Osteoblast (primary cell): ENCODE results near the gene PTPRC. TPM values are rescaled to one million over a fixed set of nuclear protein-coding genes. Genes with fewer than 3 reads are reported as not detected.

Experiments
- DNase-seq: peaks from one replicate; pipeline ENCODE4 v3.0.0; 2011; ENCODE audit warnings: low spot score, mixed read lengths; ENCODE audit not compliant: insufficient read length; ENCODE audit errors: missing footprints
- H2AFZ ChIP-seq: 2 replicates; pipeline ENCODE4 v1.6.0; 2011; ENCODE audit warnings: mild to moderate bottlenecking, low read length
- H3K27ac ChIP-seq: 2 replicates; pipeline ENCODE4 v1.5.1; 2011; ENCODE audit warnings: mild to moderate bottlenecking, low read depth, low read length, moderate library complexity
- H3K27me3 ChIP-seq: 2 replicates; pipeline ENCODE4 v1.6.0; 2012; ENCODE audit warnings: mild to moderate bottlenecking, control low read depth, inconsistent platforms, low read length, moderate library complexity; ENCODE audit not compliant: insufficient read depth
- H3K36me3 ChIP-seq: 2 replicates; pipeline ENCODE4 v1.5.1; 2011; ENCODE audit warnings: mild to moderate bottlenecking, low read length, control low read depth, moderate library complexity; ENCODE audit not compliant: insufficient read depth
- H3K4me1 ChIP-seq: 2 replicates; pipeline ENCODE4 v1.5.1; 2011; ENCODE audit warnings: mild to moderate bottlenecking, low read length, control low read depth, moderate library complexity; ENCODE audit not compliant: insufficient read depth
- H3K4me2 ChIP-seq: 2 replicates; pipeline ENCODE4 v1.6.0; 2011; ENCODE audit warnings: mild to moderate bottlenecking, low read length; ENCODE audit not compliant: insufficient read depth
- H3K4me3 ChIP-seq: fragments of 200-600 bp; sonication (generic); 3 replicates; pipeline ENCODE4 v1.5.1; 2012; ENCODE audit warnings: mild to moderate bottlenecking, low read length, inconsistent platforms; ENCODE audit not compliant: insufficient read depth
- H3K79me2 ChIP-seq: 2 replicates; pipeline ENCODE4 v1.6.0; 2012; ENCODE audit warnings: mild to moderate bottlenecking, low read length, control low read depth, inconsistent platforms; ENCODE audit not compliant: insufficient read depth
- H3K9me3 ChIP-seq: 2 replicates; pipeline ENCODE4 v1.5.1; 2011; ENCODE audit warnings: low read depth, low read length, control low read depth
- H4K20me1 ChIP-seq: 2 replicates; pipeline ENCODE4 v1.6.0; 2012; ENCODE audit warnings: mild to moderate bottlenecking, low read length, control low read depth; ENCODE audit not compliant: insufficient read depth
- total RNA-seq: library from RNA; depleted of rRNA; stranded (reverse); fragments of >200 nt; gene quantifications from 2 replicates; pipeline ENCODE4 v1.2.3, GENCODE V29; 2012
- TF ChIP-seq, protein P1 (sequence below): IDR thresholded peaks from 2 replicates; pipeline ENCODE4 v1.5.1; 2011; ENCODE audit warnings: mild to moderate bottlenecking, low read depth, low read length, moderate library complexity; ENCODE audit errors: extremely low read depth

PTPRC gene
- total RNA-seq, 1 donor: 1.1 TPM

DNA sequence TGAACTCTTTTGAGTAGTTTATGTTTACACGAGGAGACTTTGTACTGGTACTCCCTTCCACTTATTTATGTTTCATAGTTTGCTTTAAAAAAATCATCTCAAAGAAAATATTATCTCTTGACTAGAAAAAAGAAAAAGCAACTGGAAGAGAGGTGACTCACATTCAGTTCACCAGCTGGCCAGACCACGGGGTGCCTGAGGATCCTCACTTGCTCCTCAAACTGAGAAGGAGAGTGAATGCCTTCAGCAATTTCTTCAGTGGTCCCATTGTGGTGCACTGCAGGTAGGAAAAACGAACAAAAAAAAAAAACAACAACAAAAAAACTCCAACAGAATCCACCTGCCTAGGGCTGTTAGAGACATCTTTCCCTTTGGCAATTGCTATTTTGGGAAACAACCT lies 102.9 kb downstream of the PTPRC start:
- Histone ChIP-seq H3K27me3 (no peaks in the 10 kb centered on the region), H4K20me1 (no peaks in the 10 kb centered on the region), H3K79me2 (no peaks in the 10 kb centered on the region), H2AFZ (no peak overlapping the region), H3K4me3 (no peak overlapping the region), H3K4me1 (peaks cover 7% of the 10 kb centered on the region), H3K27ac (no peak overlapping the region), H3K9me3 (no peaks in the 10 kb centered on the region), H3K4me2 (no peak overlapping the region), H3K36me3 (no peaks in the 10 kb centered on the region)
- DNase-seq: no peak
- TF ChIP-seq, protein P1, sequence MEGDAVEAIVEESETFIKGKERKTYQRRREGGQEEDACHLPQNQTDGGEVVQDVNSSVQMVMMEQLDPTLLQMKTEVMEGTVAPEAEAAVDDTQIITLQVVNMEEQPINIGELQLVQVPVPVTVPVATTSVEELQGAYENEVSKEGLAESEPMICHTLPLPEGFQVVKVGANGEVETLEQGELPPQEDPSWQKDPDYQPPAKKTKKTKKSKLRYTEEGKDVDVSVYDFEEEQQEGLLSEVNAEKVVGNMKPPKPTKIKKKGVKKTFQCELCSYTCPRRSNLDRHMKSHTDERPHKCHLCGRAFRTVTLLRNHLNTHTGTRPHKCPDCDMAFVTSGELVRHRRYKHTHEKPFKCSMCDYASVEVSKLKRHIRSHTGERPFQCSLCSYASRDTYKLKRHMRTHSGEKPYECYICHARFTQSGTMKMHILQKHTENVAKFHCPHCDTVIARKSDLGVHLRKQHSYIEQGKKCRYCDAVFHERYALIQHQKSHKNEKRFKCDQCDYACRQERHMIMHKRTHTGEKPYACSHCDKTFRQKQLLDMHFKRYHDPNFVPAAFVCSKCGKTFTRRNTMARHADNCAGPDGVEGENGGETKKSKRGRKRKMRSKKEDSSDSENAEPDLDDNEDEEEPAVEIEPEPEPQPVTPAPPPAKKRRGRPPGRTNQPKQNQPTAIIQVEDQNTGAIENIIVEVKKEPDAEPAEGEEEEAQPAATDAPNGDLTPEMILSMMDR: no peak

DNA sequence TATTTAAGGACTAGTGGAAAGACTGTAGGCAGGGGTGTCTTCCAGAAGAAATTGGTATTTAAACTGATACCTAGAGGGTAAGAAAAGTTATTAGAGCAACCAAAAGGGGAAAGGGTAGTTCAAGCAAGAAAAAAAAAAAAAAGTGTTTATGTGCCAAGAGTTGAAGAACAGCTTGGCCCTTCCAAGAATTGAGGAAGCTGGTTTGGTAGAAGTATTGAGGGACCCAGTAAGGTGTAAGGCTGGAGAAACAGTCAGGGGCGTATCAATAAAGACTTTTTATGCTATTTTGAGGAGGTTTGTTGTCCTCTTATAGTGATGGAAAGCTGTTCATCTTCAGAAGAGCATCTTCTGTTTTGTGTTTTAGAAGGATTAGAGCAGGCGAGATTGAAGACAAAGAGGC lies 108.3 kb downstream of the PTPRC start:
- TF ChIP-seq, protein P1: no peak
- Histone ChIP-seq H3K79me2 (no peaks in the 10 kb centered on the region), H3K27ac (no peak overlapping the region), H4K20me1 (no peaks in the 10 kb centered on the region), H3K4me3 (no peak overlapping the region), H3K27me3 (no peaks in the 10 kb centered on the region), H3K36me3 (no peaks in the 10 kb centered on the region), H2AFZ (no peak overlapping the region), H3K9me3 (no peaks in the 10 kb centered on the region), H3K4me2 (no peak overlapping the region), H3K4me1 (no peaks in the 10 kb centered on the region)
- no peak for DNase-seq

DNA sequence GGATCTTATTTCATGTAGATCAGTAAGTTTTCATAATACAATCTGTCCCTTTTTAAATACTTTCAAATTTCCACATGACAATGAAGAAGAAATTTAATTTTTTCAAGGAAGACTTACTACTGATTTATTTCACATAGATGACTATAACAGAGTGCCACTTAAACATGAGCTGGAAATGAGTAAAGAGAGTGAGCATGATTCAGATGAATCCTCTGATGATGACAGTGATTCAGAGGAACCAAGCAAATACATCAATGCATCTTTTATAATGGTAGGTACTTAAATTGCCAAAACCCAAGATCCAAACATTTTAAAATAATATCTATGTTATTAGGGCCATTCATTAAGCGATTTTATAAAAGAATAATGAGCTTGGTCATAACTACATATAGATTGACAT lies 110.4 kb downstream of the PTPRC start:
- H3K4me1 ChIP-seq: no peaks in the 10 kb centered on the region
- no peaks in the 10 kb centered on the region for H3K79me2 ChIP-seq
- no peaks in the 10 kb centered on the region for H4K20me1 ChIP-seq
- no peaks in the 10 kb centered on the region for H3K9me3 ChIP-seq
- H2AFZ ChIP-seq: no peak overlapping the region
- no peaks in the 10 kb centered on the region for H3K27me3 ChIP-seq
- H3K4me2 ChIP-seq: no peak overlapping the region
- H3K4me3 ChIP-seq: no peak overlapping the region
- no peaks in the 10 kb centered on the region for H3K36me3 ChIP-seq
- no peak overlapping the region for H3K27ac ChIP-seq
- no peak for DNase-seq
- TF ChIP-seq, protein P1: no peak

DNA sequence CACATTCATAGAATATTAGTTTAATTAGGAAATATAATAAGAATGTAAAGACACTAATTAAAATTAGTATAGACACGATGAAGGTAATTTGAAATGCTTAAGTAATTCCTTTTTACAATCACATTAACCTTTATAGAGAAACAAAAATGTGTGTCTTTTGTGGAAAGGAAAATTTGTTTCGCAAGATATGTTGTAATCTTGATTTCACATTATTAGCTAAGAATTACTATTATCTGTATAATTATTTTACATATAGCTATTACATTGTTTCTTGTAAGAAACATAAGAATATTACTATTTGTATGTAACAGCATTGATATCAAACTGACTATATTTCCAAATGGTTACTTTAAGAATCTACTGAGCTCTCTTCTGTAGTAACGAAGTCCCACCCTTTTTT lies 111.2 kb downstream of the PTPRC start:
- DNase-seq: no peak
- Histone ChIP-seq H3K4me2 (no peak overlapping the region), H2AFZ (no peak overlapping the region), H3K27ac (no peak overlapping the region), H3K4me1 (no peaks in the 10 kb centered on the region), H3K79me2 (no peaks in the 10 kb centered on the region), H3K9me3 (no peaks in the 10 kb centered on the region), H3K36me3 (no peaks in the 10 kb centered on the region), H3K4me3 (no peak overlapping the region), H4K20me1 (no peaks in the 10 kb centered on the region), H3K27me3 (no peaks in the 10 kb centered on the region)
- TF ChIP-seq, protein P1: no peak
